Loucy (cell line): Measurements from ENCODE around the gene MCC.

Source experiments
- EZH2phosphoT487 ChIP-seq: fragments of 200-600 bp; IDR thresholded peaks from 2 replicates; pipeline ENCODE4 v1.6.1; 2018; ENCODE audit warnings: antibody characterized with exemption, mild to moderate bottlenecking, moderate library complexity, borderline replicate concordance
- TF ChIP-seq, protein P1 (sequence below): fragments of 200-600 bp; sonication (generic); conservative IDR thresholded peaks from 2 replicates; pipeline ENCODE4 v1.5.1; 2014; ENCODE audit warnings: mild to moderate bottlenecking, antibody characterized with exemption, low read length

DNA sequence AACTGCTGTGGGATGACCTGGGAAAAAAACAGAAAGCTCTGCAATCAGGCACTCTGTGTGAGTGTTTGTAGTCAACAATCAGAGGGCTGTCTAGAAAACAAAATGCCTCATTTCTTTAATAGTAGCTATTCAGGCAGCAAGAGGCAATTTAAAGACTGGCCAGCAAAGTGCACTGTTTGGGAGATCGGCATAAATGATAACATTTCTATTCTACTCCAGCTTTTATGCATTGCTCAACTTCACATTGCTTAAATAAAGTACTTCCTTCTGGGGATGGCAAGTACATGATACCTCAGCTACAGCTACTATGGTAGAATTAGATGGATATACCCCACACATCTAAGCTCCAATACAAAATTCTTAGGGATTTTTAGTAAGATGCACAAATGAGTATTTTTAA is 318.5 kb downstream of the MCC start:
- TF ChIP-seq, protein P1, sequence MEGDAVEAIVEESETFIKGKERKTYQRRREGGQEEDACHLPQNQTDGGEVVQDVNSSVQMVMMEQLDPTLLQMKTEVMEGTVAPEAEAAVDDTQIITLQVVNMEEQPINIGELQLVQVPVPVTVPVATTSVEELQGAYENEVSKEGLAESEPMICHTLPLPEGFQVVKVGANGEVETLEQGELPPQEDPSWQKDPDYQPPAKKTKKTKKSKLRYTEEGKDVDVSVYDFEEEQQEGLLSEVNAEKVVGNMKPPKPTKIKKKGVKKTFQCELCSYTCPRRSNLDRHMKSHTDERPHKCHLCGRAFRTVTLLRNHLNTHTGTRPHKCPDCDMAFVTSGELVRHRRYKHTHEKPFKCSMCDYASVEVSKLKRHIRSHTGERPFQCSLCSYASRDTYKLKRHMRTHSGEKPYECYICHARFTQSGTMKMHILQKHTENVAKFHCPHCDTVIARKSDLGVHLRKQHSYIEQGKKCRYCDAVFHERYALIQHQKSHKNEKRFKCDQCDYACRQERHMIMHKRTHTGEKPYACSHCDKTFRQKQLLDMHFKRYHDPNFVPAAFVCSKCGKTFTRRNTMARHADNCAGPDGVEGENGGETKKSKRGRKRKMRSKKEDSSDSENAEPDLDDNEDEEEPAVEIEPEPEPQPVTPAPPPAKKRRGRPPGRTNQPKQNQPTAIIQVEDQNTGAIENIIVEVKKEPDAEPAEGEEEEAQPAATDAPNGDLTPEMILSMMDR, result no peak
- no peak for TF ChIP-seq EZH2phosphoT487
